GM21381 (cell line): ENCODE measurements around the gene SLC6A7.

Experiments
- ATAC-seq: cut with Tn5 transposase; IDR thresholded peaks from one replicate; pipeline ENCODE4 v1.9.1; 2021; ENCODE audit warnings: mild to moderate bottlenecking, moderate library complexity; ENCODE audit not compliant: unreplicated experiment

SLC6A7 gene

GRCh38 chr5:150189326-150189725, 536 bp upstream of the SLC6A7 start:
- no peak for ATAC-seq

DNA sequence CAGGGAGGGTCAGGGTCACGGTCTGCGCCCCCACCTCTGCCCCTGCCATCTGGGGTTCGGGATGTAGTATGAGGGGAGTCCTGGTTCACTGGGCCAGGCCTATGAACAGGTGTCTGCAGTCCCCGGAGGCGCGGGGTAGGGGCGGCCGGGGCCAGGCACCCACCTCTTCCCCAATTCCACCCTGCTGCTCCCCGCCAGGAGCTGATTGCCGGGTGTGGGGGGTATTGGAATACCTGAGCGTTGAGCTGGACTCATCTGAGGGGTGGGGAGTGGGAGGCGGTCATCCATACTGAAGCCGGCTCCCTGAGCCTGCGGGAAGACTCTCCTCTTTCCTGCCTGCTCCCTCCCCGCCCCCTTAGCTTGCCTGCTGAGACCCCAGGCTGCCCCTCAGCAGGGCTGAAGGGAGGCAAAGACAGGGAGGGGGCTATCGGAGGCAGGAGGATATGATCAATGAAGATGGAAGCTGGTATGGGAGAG, 679 bp downstream of the SLC6A7 start:
- no peak for ATAC-seq

GRCh38 chr5:150190987-150191386, 1.1 kb downstream of the SLC6A7 start:
- ATAC-seq: no peak

GRCh38 chr5:150192462-150192861, 2.6 kb downstream of the SLC6A7 start:
- no peak for ATAC-seq

DNA sequence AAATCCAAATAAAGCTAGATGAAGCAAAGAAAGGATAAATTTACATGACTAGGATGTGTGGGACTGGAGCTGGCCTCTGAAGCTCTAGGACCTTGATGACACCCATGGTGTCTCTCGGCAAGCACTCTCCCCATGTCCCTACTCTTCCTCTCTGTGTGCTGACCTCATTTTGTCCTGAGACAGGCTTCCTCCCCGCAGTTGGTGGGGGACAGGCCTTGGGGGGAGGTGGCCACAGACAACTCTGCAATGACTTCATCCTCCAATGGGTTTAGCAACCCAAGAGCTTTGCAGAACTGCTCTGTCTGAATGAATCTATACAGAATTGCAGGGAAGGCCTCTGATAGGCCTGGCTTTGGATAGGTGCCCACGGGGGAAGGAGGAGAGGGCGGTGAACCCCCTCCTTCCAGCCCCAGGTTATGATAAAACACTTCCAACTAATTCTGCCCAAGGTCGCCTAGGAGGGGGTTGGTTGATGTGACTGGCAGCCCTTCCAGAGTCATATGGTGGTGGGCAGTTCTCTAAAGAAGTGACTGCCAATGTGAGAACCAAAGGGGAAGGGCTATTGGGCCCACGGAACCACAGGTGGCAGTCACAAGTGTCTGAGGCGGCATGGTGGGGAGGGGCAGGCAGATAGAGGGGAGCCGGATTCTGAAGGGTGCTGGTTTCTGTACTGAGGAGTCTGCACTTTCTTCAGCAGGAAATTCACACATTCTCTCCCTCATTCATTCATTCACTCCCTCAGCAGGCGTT, 6.0 kb downstream of the SLC6A7 start:
- no peak for ATAC-seq

DNA sequence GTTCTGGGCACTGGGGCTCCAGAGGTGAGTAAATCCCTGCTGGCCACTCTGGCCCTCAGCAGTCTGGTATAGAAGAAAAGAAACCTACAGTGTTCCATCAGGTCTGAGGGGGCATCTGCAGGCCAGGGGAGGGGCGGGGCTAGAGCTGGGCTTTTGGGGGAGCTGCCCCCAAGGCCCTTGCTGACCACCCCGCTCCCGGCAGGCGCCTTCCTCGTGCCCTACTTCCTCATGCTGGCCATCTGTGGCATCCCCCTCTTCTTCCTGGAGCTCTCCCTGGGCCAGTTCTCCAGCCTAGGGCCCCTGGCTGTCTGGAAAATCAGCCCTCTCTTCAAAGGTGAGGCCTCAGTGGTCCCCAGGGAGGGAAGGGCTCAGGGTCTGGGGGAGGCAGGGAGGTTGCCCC, 6.7 kb downstream of the SLC6A7 start:
- ATAC-seq: no peak

- no peak for ATAC-seq
Measured at GRCh38 chr5:150196986-150197385, 7.1 kb downstream of the SLC6A7 start.

GRCh38 chr5:150197476-150197875, 7.6 kb downstream of the SLC6A7 start:
- no peak for ATAC-seq

DNA sequence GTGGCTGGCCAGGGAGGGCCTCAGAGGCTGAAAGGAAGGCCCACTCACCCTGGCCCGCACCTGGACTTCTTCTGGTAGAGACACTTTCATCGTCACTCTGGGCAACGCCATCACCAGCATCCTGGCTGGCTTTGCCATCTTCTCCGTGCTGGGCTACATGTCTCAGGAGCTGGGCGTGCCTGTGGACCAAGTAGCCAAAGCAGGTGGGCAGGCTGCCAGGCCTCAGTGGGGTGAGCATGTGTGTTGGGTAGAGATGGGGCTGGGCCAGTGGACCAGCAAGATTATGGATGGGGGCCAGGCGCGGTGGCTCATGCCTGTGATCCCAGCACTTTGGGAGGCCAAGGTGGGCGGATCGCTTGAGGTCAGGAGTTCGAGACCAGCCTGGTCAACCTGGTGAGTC, 12.6 kb downstream of the SLC6A7 start:
- ATAC-seq: no peak

DNA sequence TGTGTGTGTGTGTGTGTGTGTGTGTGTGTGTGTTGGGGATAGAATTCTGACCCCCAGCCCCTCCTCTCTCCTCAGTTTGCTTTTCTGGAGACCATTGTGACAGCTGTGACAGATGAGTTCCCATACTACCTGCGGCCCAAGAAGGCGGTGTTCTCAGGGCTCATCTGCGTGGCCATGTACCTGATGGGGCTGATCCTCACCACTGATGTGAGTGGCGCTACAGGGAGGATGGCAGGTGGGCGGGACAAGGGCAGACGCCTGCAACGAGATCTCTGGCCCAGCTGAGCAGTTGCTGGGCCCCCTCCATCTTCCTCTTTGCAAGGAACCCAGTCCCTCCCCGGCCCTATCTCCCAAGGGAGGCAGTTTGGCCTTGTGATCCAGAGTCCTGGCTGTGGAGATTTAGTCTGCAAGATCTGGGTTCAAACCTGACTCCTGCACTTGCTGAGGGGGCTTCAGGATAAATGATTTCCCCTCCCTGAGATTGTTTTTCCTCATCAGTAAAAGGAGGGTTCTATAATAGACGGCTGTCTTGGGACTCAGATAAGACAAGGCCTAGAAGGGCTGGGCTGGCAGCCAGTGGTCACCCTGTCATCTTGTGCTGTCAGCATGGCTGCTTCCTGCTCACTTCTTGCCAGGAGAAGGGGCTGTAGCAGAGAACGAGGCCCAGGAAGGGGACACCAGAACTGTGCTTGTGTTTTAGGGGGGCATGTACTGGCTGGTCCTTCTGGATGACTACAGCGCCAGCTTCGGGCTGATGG, 14.1 kb downstream of the SLC6A7 start:
- ATAC-seq: no peak

GRCh38 chr5:150204590-150204960, 14.7 kb downstream of the SLC6A7 start:
- no peak for ATAC-seq

GRCh38 chr5:150206098-150206778, 16.4 kb downstream of the SLC6A7 start:
- no peak for ATAC-seq

DNA sequence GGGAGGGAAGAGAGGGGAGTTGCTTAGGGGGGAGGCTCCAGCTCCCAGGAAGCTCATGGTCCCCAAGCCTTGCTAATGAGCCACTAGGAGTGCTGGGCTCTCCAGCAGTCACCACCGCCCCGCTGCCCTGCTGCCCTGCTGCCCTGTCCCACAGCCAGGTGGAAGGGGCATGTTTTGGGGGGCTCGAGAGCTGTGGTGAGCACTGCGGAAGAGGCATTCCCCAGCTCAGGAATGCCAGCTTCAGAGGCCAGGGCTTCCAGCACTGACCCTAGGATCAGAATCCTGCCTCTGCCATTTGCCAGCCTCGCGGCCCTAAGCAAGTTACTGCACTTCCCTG, 16.9 kb downstream of the SLC6A7 start:
- ATAC-seq: no peak

- ATAC-seq: no peak
Measured at GRCh38 chr5:150208187-150209098, 18.6 kb downstream of the SLC6A7 start.

GRCh38 chr5:150209099-150209635, 19.3 kb downstream of the SLC6A7 start:
- no peak for ATAC-seq

DNA sequence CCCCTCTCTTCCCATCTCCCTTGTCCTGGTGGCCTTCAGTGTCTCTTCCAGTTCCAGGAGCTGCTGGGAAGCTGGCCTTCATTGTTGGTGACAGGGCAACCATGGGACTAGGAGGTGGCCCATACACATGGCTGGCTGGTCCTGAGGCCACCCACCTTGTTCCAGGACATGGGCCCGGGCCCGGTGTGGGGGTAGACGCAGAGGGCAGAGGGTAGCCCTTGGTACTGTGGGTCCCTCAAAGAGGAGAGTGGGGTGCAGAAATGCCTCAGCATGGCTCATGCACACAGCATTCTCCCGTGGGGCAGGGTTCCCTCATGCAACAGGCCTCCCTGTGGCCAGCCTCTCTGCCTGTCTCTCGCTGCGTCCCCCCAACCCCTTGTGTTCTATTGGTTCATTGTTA, 20.8 kb downstream of the SLC6A7 start:
- ATAC-seq: no peak

DNA sequence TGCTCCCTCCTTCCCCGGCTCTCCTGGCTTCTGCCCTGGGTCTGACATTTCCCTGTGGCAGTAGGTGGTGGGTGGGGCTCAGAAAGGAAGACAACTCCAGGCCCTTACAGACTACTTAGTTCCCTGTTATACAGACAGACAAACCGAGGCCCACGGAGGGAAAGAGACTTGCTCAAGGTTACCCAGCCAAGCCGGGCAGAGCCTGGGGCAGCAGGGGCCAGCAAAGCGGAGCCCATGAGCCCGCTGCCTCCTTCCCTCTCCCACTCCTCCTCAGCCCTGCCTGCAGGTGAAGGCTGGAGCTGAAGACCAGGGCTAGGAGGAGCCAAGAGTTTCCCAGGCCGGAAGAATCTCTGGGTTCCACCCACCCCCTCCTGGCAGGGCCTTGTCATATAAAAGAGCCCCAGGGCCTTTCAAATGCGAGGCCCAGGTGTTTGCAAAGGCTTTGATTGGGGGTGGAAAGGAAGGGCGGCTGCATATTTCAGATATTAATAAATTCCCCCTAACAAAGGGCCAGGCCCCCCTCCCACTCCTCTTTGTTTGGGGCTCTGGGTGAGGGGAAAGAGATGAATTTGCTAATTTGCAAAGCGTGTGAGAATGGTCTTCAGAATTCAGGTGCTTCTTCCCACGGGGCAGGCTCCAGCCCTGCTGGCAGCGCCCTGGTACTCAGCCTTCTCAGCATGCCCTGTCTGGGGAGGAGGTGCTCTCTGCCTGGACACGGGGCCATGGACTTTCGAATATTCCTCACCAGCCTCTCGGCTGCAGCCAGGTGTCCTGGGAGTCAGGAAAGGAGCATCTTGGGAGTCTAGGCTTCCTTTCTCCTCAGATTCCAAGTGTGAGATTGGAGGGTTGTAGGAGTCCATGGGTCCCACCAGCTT, 21.5 kb downstream of the SLC6A7 start:
- ATAC-seq: no peak

GRCh38 chr5:150213530-150213929, 23.7 kb downstream of the SLC6A7 start:
- ATAC-seq: no peak

DNA sequence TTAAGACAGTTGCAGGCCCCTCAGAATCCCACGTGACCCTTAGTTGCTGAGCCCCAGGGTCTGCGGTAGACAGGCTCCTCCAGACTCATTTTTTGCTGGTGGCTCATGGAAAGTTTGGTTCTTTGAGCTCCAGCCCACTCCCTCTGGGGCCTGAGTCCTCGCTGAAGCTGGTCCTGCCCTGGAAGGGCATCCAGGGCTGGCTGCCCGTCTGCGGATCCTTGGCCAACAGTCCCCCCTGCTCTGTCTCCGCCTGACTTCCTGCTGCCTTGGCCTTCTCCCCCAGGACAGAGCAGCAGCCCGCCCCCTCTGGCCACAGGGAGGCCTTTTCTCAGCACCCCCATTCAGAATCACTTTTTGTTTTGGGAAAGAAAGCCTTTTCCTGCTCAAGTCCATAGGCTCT, 24.4 kb downstream of the SLC6A7 start:
- ATAC-seq: no peak
